Measurements from ENCODE around the gene CSAG2. TPM values are rescaled to one million over a fixed set of nuclear protein-coding genes. Genes with fewer than 3 reads are reported as not detected.
"Not testable (repeated sequence)": the region's sequence is repeated elsewhere in the genome, so short reads cannot be mapped to it uniquely, and the experiment has no call there.

CSAG2 gene
- total and polyA plus RNA-seq, 4 donors, result not detected

GRCh38 chrX:152674652-152675051 lies 34.4 kb downstream of the CSAG2 start:
- DNase-seq; H3K27me3 ChIP-seq (ENCODE audit: control insufficient read depth in 1 of 2, insufficient read depth in 2 of 2, low read length in 1 of 2); H3K27ac ChIP-seq (ENCODE audit: low read depth in 1 of 2, low read length in 2 of 2); H3K4me1 ChIP-seq (ENCODE audit: control insufficient read depth in 1 of 2, insufficient read depth in 2 of 2, low read length in 2 of 2); H3K9me3 ChIP-seq (ENCODE audit: control insufficient read depth, low read length); ATAC-seq (ENCODE audit: low FRiP score); H3K4me3 ChIP-seq (ENCODE audit: low read length in 2 of 2); H3K36me3 ChIP-seq (ENCODE audit: control insufficient read depth in 1 of 2, insufficient read depth in 2 of 2, low read length in 1 of 2); intact Hi-C loops (cut with DNase I): not testable (repeated sequence)
- WGBS, 2 donors, result 87 to 88% methylated on average over 3 of the region's 3 CpGs

GRCh38 chrX:152674135-152674534 lies 34.9 kb downstream of the CSAG2 start:
- Histone ChIP-seq H3K36me3 (ENCODE audit: control insufficient read depth in 1 of 2, insufficient read depth in 2 of 2, low read length in 1 of 2) (no peaks in the 10 kb centered on the region), H3K9me3 (ENCODE audit: control insufficient read depth, low read length) (no peaks in the 10 kb centered on the region), H3K4me3 (ENCODE audit: low read length in 2 of 2) (no peak overlapping the region), H3K27me3 (ENCODE audit: control insufficient read depth in 1 of 2, insufficient read depth in 2 of 2, low read length in 1 of 2) (peaks cover 0 to under 1% of the 10 kb centered on the region in 2 donors), H3K27ac (ENCODE audit: low read depth in 1 of 2, low read length in 2 of 2) (no peak overlapping the region), H3K4me1 (ENCODE audit: control insufficient read depth in 1 of 2, insufficient read depth in 2 of 2, low read length in 2 of 2) (no peaks in the 10 kb centered on the region)
- intact Hi-C loops (cut with DNase I), result no loop called here
- DNase-seq, result no peak
- 81 to 88% methylated on average over 2 of the region's 2 CpGs for WGBS, 2 donors
- no peak for ATAC-seq (ENCODE audit: low FRiP score)

DNA sequence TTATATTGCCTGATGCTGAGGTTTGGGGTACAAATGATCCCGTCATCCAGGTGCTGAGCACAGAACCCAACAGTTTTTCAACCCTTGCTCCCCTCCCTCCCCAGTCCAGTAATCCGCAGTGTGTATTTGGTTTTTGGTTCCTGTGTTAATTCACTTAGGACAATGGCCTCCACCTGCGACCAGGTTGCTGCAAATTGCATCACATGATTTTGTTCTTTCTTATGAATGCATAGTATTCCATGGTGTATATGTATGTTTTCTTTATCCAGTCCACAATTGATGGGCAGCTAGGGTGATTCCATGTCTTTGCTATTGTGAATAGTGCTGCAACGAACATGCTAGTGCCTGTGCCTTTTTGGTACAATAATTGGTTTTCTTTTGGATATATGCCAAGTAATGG lies 46.0 kb downstream of the CSAG2 start:
- Histone ChIP-seq H3K4me1 (ENCODE audit: control insufficient read depth in 1 of 2, insufficient read depth in 2 of 2, low read length in 2 of 2) (no peaks in the 10 kb centered on the region), H3K4me3 (ENCODE audit: low read length in 2 of 2) (no peak overlapping the region), H3K9me3 (ENCODE audit: control insufficient read depth, low read length) (peaks cover 2% of the 10 kb centered on the region), H3K27me3 (ENCODE audit: control insufficient read depth in 1 of 2, insufficient read depth in 2 of 2, low read length in 1 of 2) (no peaks in the 10 kb centered on the region), H3K27ac (ENCODE audit: low read depth in 1 of 2, low read length in 2 of 2) (no peak overlapping the region), H3K36me3 (ENCODE audit: control insufficient read depth in 1 of 2, insufficient read depth in 2 of 2, low read length in 1 of 2) (no peaks in the 10 kb centered on the region)
- ATAC-seq (ENCODE audit: low FRiP score), result no peak
- intact Hi-C loops (cut with DNase I), result no loop called here
- no peak for DNase-seq
- WGBS, 2 donors, result 46 to 52% methylated on average over 4 of the region's 4 CpGs

DNA sequence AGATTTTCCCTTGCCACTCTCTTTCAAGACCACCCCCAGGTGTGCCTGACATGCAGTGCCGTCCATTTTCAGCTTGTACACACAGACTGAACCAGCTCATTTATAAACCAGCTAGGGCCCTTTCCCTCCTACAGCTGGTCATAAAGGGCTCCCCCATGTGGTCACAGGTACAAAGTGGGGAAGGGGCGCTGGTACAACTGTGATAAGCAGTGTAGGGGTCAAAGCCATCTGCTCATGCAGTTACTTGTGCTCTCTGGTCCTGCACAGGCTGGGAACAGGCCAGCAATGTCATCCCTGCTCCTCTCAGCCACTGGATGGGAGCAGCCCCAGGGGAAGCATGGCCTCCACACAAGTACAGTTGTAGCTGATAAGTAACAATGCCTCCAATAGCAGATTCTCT lies 50.8 kb downstream of the CSAG2 start:
- H3K4me1 ChIP-seq (ENCODE audit: control insufficient read depth in 1 of 2, insufficient read depth in 2 of 2, low read length in 2 of 2), result no peaks in the 10 kb centered on the region
- H3K36me3 ChIP-seq (ENCODE audit: control insufficient read depth in 1 of 2, insufficient read depth in 2 of 2, low read length in 1 of 2), result no peaks in the 10 kb centered on the region
- 40 to 42% methylated on average over 2 of the region's 2 CpGs for WGBS, 2 donors
- no peak overlapping the region for H3K27ac ChIP-seq (ENCODE audit: low read depth in 1 of 2, low read length in 2 of 2)
- no peak overlapping the region for H3K4me3 ChIP-seq (ENCODE audit: low read length in 2 of 2)
- DNase-seq (no peak), ATAC-seq (ENCODE audit: low FRiP score) (no peak)
- intact Hi-C loops (cut with DNase I), result no loop called here
- H3K9me3 ChIP-seq (ENCODE audit: control insufficient read depth, low read length), result no peaks in the 10 kb centered on the region
- H3K27me3 ChIP-seq (ENCODE audit: control insufficient read depth in 1 of 2, insufficient read depth in 2 of 2, low read length in 1 of 2), result no peaks in the 10 kb centered on the region

Other genes starting within 250 kb of the CSAG2 start
- gene GABRQ, start 71.4 kb downstream of the CSAG2 start, total RNA-seq, result under 1 TPM in 1 of 2 donors, not detected in 1; 0.06 TPM
- gene GABRQ, start 71.4 kb downstream of the CSAG2 start, polyA plus RNA-seq, result not detected
- gene MAGEA3, start 10.5 kb downstream of the CSAG2 start, total RNA-seq, result not detected
- not detected for gene MAGEA3, start 10.5 kb downstream of the CSAG2 start, polyA plus RNA-seq
- not detected for gene MAGEA2B, start 5.4 kb upstream of the CSAG2 start, total RNA-seq
- gene MAGEA2B, start 5.4 kb upstream of the CSAG2 start, polyA plus RNA-seq, result not detected
- gene CSAG1, start 24.4 kb upstream of the CSAG2 start, total RNA-seq, result not detected
- not detected for gene CSAG1, start 24.4 kb upstream of the CSAG2 start, polyA plus RNA-seq
- gene MAGEA12, start 24.5 kb upstream of the CSAG2 start, total RNA-seq, result not detected
- not detected for gene MAGEA12, start 24.5 kb upstream of the CSAG2 start, polyA plus RNA-seq
- not detected for gene MAGEA2, start 44.6 kb upstream of the CSAG2 start, total RNA-seq
- gene MAGEA2, start 44.6 kb upstream of the CSAG2 start, polyA plus RNA-seq, result not detected
- gene CSAG3, start 49.9 kb upstream of the CSAG2 start, total RNA-seq, result not detected
- not detected for gene CSAG3, start 49.9 kb upstream of the CSAG2 start, polyA plus RNA-seq
- gene MAGEA6, start 60.4 kb upstream of the CSAG2 start, total RNA-seq, result not detected
- gene MAGEA6, start 60.4 kb upstream of the CSAG2 start, polyA plus RNA-seq, result not detected
- 10 to 100 TPM; 22.1 to 22.8 TPM for gene CETN2, start 121.5 kb upstream of the CSAG2 start, total RNA-seq
- gene CETN2, start 121.5 kb upstream of the CSAG2 start, polyA plus RNA-seq, result 10 to 100 TPM; 38.7 to 38.9 TPM
- gene NSDHL, start 121.8 kb upstream of the CSAG2 start, total RNA-seq, result 1 to 10 TPM; 8.1 to 9.4 TPM
- 10 to 100 TPM; 10.0 to 10.1 TPM for gene NSDHL, start 121.8 kb upstream of the CSAG2 start, polyA plus RNA-seq
- gene ZNF185, start 188.8 kb upstream of the CSAG2 start, total RNA-seq, result 10 to 100 TPM in 1 of 2 donors, 1 to 10 TPM in 1; 8.0 to 13.5 TPM
- 1 to 10 TPM; 2.6 to 4.8 TPM for gene ZNF185, start 188.8 kb upstream of the CSAG2 start, polyA plus RNA-seq